ENCODE results near the gene CD6. TPM values are rescaled to one million over a fixed set of nuclear protein-coding genes. Genes with fewer than 3 reads are reported as not detected.
A peak's percentile ranks its signal among the peaks of the same experiment; 100 is the strongest.

The CD6 gene
- total and polyA plus RNA-seq, 10 of the 15 experiments (the other 5 are each of a cell fraction or from before 2014, with no cell fraction given), result 0.37 to 17.6 (median 6.2) TPM

GRCh38 chr11:60954421-60954820, 17.1 kb upstream of the CD6 start:
- FAIRE-seq (no peak), ATAC-seq (peak; percentile 3; the same call in 2 of the 3 replicates), DNase-seq (ENCODE audit: low read depth, low spot score) (no peak)
- intact Hi-C loops (cut with micrococcal nuclease; ENCODE audit: unreplicated experiment) (loop anchor here (10.0 kb wide), 1 partner anchor 110 kb away; the partner anchor contains the start of gene CCDC86), in situ Hi-C loops (cut with MboI) (no loop called here)
- BruUV-seq (replicated peaks), result no TSS peak
- Histone ChIP-seq H3K4me1 (ENCODE audit: control insufficient read depth, insufficient read depth, low read length) (peaks cover 28% of the 10 kb centered on the region), H3K9me3 (replicated peaks; ENCODE audit: control insufficient read depth, insufficient read depth, low read length) (no peaks in the 10 kb centered on the region), H3K79me2 (ENCODE audit: control insufficient read depth, insufficient read depth, low read length) (peaks cover 31% of the 10 kb centered on the region), H3K27me3 (replicated peaks in 1 of 2; ENCODE audit: control insufficient read depth in 2 of 2, insufficient read depth in 2 of 2, low read length in 1 of 2) (no peaks in the 10 kb centered on the region), H2AFZ (ENCODE audit: control insufficient read depth, low read depth, low read length) (peak overlapping the region; percentile 67), H4K20me1 (ENCODE audit: control insufficient read depth, insufficient read depth) (no peaks in the 10 kb centered on the region), H3K9ac (ENCODE audit: control insufficient read depth, insufficient read depth, low read length) (no peak overlapping the region; the same call in 1 of the 2 replicates), H3K36me3 (ENCODE audit: control insufficient read depth in 2 of 2, insufficient read depth in 2 of 2, low read length in 1 of 2) (no peaks in the 10 kb centered on the region; a peak in 1 of 4 replicates), H3K27ac (ENCODE audit: control insufficient read depth, insufficient read depth) (peak overlapping the region; percentile 97), H3K4me3 (no peak overlapping the region), H3K4me2 (ENCODE audit: control insufficient read depth, insufficient read depth) (peak overlapping the region; percentile 74)
- SMC1A ChIA-PET (ENCODE audit: uncharacterized antibody, unreplicated experiment), result interaction anchor here (1.0 to 7.6 kb wide), 10 partner anchors 9 to 97 kb away, joined by 3 to 76 read pairs (median 6); partner anchors contain the start of gene TMEM109
- TF ChIP-seq PML (IDR thresholded peaks at IDR 0.05; ENCODE audit: low read length) (no peak), PAX8 (IDR thresholded peaks at IDR 0.05) (no peak), RUNX3 (IDR thresholded peaks at IDR 0.05; ENCODE audit: low read length) (peak; percentile 25; the same call in 1 of the 2 replicates), ZBTB11 (CRISPR knock-in tag; IDR thresholded peaks at IDR 0.05) (no peak), BHLHE40 (IDR thresholded peaks at IDR 0.05; ENCODE audit: borderline replicate concordance in 1 of 2, low read depth in 2 of 2, low read length in 1 of 2) (peak in 1 of 2 experiments; percentile 61; a peak in 1 of 4 replicates), BMI1 (IDR thresholded peaks at IDR 0.05; ENCODE audit: borderline replicate concordance) (no peak), USF1 (IDR thresholded peaks at IDR 0.05; ENCODE audit: borderline replicate concordance, extremely low read length, insufficient read depth, low read depth, low read length) (no peak), MEF2A (IDR thresholded peaks at IDR 0.05; ENCODE audit: insufficient read depth, low read depth, low read length) (0 out of 2 replicates have a peak, but pooled peaks have one; percentile 33)
- POLR2A ChIA-PET, result interaction anchor here (0.7 to 2.8 kb wide), 7 partner anchors 21 to 379 kb away, joined by 3 to 14 read pairs (median 6); partner anchors contain the start of gene TMEM109
- 37% methylated on average over 5 of the region's 5 CpGs for WGBS (ENCODE audit: insufficient coverage, insufficient replicate concordance, low lambda C conversion rate, missing lambda C conversion rate)
- RAD21 ChIA-PET (ENCODE audit: unreplicated experiment), result interaction anchor here (0.8 to 3.6 kb wide), 8 partner anchors 14 to 206 kb away, joined by 3 to 21 read pairs (median 5); partner anchors contain the start of genes CD6 and TMEM109
- CTCF ChIA-PET, result interaction anchor here (0.6 to 2.8 kb wide), 6 partner anchors 9 to 213 kb away, joined by 3 to 26 read pairs (median 5); partner anchors contain the start of gene TMEM109
